Endothelial cell of umbilical vein (primary cell): ENCODE data around the gene PSAP. TPM values are rescaled to one million over a fixed set of nuclear protein-coding genes. Genes with fewer than 3 reads are reported as not detected.

ENCODE experiments used
- BruUV-seq: library from RNA; stranded (reverse); fragments of 400-500 nt; replicated peaks from 2 replicates; lab custom pipeline; 2021; lab: Mats Ljungman, UMichigan
- CTCF ChIA-PET: fragments of 300-600, 350-600 bp; sonication (Branson Sonifier 250); formaldehyde crosslinking; loops from one replicate; lab custom pipeline; 2021; ENCODE audit warnings: antibody characterized with exemption, inconsistent platforms; lab: Charles Lee
- POLR2A ChIA-PET: fragments of 300-600, 350-600 bp; sonication (Branson Sonifier 250); formaldehyde crosslinking; loops from one replicate; lab custom pipeline; 2021; ENCODE audit warnings: antibody characterized with exemption, inconsistent platforms; lab: Charles Lee
- DNase-seq: peaks from one replicate; pipeline ENCODE4 v3.0.0-alpha.2; 2011; ENCODE audit warnings: low read depth, low spot score
- FAIRE-seq: peaks from 2 replicates; lab custom pipeline; 2011; peaks lifted over from hg19 to GRCh38; lab: Jason Lieb, UNC
- H2AFZ ChIP-seq: 2 replicates; pipeline ENCODE4 v1.6.0; 2012; ENCODE audit warnings: low read depth, low read length, control low read depth, inconsistent platforms
- H3K27ac ChIP-seq: 2 replicates; pipeline ENCODE4 v1.5.1; 2011; ENCODE audit warnings: low read depth, mild to moderate bottlenecking, control low read depth, low read length, moderate library complexity; ENCODE audit not compliant: insufficient read depth
- H3K27me3 ChIP-seq, 2 experiments: 2 replicates each; pipeline versions ENCODE4 v1.6.0 to v1.6.1; 2011; ENCODE audit warnings: low read length in 2 of 2, mixed read lengths in 1 of 2; ENCODE audit not compliant: control insufficient read depth in 2 of 2, insufficient read depth in 2 of 2
- H3K36me3 ChIP-seq, 2 experiments: 2 replicates in 1 of 2; 3 replicates in 1 of 2; pipeline ENCODE4 v1.5.1; 2011; ENCODE audit warnings: low read length in 2 of 2, mild to moderate bottlenecking in 1 of 2, moderate library complexity in 1 of 2; ENCODE audit not compliant: control insufficient read depth in 2 of 2, insufficient read depth in 2 of 2; ENCODE audit errors: extremely low read depth in 1 of 2
- H3K4me1 ChIP-seq: 3 replicates; pipeline ENCODE4 v1.5.1; 2011; ENCODE audit warnings: mild to moderate bottlenecking, low read length; ENCODE audit not compliant: control insufficient read depth, insufficient read depth; ENCODE audit errors: extremely low read depth
- H3K4me2 ChIP-seq: 2 replicates; pipeline ENCODE4 v1.6.1; 2011; ENCODE audit warnings: low read length, control low read depth, mixed read lengths; ENCODE audit not compliant: insufficient read depth
- H3K4me3 ChIP-seq, 3 experiments: fragments of 200-600 bp in 1 of 3; sonication (generic), shearing (Covaris generic) in 1 of 3; replicated peaks in 1 of 3; 2 replicates each; pipeline ENCODE4 v1.5.1; 2011 to 2016; ENCODE audit warnings: control low read depth in 3 of 3, low read length in 3 of 3, mild to moderate bottlenecking in 2 of 3, inconsistent platforms in 1 of 3, low read depth in 1 of 3, moderate library complexity in 1 of 3; ENCODE audit not compliant: insufficient read depth in 1 of 3
- H3K79me2 ChIP-seq: 2 replicates; pipeline ENCODE4 v1.6.0; 2012; ENCODE audit warnings: low read length, inconsistent platforms; ENCODE audit not compliant: control insufficient read depth, insufficient read depth
- H3K9ac ChIP-seq: replicated peaks from 2 replicates; pipeline ENCODE3; 2011; ENCODE audit warnings: low read length, control low read depth; ENCODE audit not compliant: insufficient read depth; ENCODE audit errors: extremely low read depth
- H3K9me1 ChIP-seq: replicated peaks from 3 replicates; pipeline ENCODE4 v1.6.0; 2011; ENCODE audit warnings: mild to moderate bottlenecking, low read length; ENCODE audit not compliant: control insufficient read depth, insufficient read depth; ENCODE audit errors: extremely low read depth
- H3K9me3 ChIP-seq: replicated peaks from 2 replicates; pipeline ENCODE4 v1.5.1; 2012; ENCODE audit warnings: low read length, inconsistent platforms; ENCODE audit not compliant: control insufficient read depth, insufficient read depth
- H4K20me1 ChIP-seq: replicated peaks from 2 replicates; pipeline ENCODE3; 2011; ENCODE audit warnings: mild to moderate bottlenecking, low read length; ENCODE audit not compliant: control insufficient read depth, insufficient read depth; ENCODE audit errors: extremely low read depth
- CTCF ChIP-seq, 2 donors: IDR thresholded peaks; 1 replicate in 1 of 2; 2 replicates in 1 of 2; pipeline ENCODE4 v1.5.1; 2011; ENCODE audit warnings: low read length in 2 of 2, mild to moderate bottlenecking in 2 of 2, moderate library complexity in 2 of 2, control low read depth in 1 of 2, inconsistent platforms in 1 of 2, low read depth in 1 of 2; ENCODE audit not compliant: insufficient read depth in 1 of 2; ENCODE audit errors: extremely low read depth in 1 of 2
- EZH2 ChIP-seq: IDR thresholded peaks from 2 replicates; pipeline ENCODE4 v1.6.1; 2012; ENCODE audit warnings: borderline replicate concordance, low read depth, mild to moderate bottlenecking, moderate library complexity, low read length, inconsistent platforms; ENCODE audit not compliant: severe bottlenecking
- GATA2 ChIP-seq: IDR thresholded peaks from 2 replicates; pipeline ENCODE4 v1.7.0; 2011; ENCODE audit warnings: low read depth, mild to moderate bottlenecking, moderate library complexity, mixed read lengths, low read length; ENCODE audit not compliant: insufficient read length, insufficient read depth
- JUN ChIP-seq: IDR thresholded peaks from 2 replicates; pipeline ENCODE4 v1.6.1; 2011; ENCODE audit warnings: borderline replicate concordance, low read depth; ENCODE audit not compliant: insufficient read length, insufficient read depth
- MAX ChIP-seq: IDR thresholded peaks from 2 replicates; pipeline ENCODE4 v1.6.1; 2011; ENCODE audit not compliant: insufficient read depth, insufficient read length
- MYC ChIP-seq: IDR thresholded peaks from one replicate; pipeline ENCODE4 v1.6.1; 2011; ENCODE audit warnings: mild to moderate bottlenecking, low read depth, low read length
- POLR2A ChIP-seq: IDR thresholded peaks from 2 replicates; pipeline ENCODE4 v1.6.1; 2012; ENCODE audit warnings: low read depth, mild to moderate bottlenecking, control low read depth, low read length
- POLR2AphosphoS5 ChIP-seq: IDR thresholded peaks from 2 replicates; pipeline ENCODE4 v1.6.1; 2012; ENCODE audit warnings: low read depth, mild to moderate bottlenecking, control low read depth, low read length, moderate library complexity; ENCODE audit not compliant: insufficient read depth
- dilution Hi-C: fragments of 300-500 bp; cut with MboI; formaldehyde crosslinking; loops from one replicate; pipeline ENCODE4 v1.15.0; 2019; ENCODE audit warnings: low sequenced_read_pairs; ENCODE audit not compliant: extremely low pct_ligation_motif_present
- intact Hi-C: fragments of 100-400 bp; cut with micrococcal nuclease; formaldehyde crosslinking; loops from one replicate; pipeline ENCODE4 v1.10.0; 2022
- polyA plus RNA-seq, 4 experiments: library from polyadenylated mRNA; depleted of rRNA in 3 of 4; stranded (reverse) in 3 of 4; unstranded in 1 of 4; fragments of >200 nt; gene quantifications; 2 replicates each; pipeline versions ENCODE4 v1.2.1 to v1.2.3, GENCODE V29; 2011 to 2012; ENCODE audit warnings: missing spikeins in 1 of 4
- total RNA-seq: library from RNA; stranded (reverse); gene quantifications from 2 replicates; pipeline ENCODE4 v1.2.3, GENCODE V29; 2021

Gene PSAP
- total and polyA plus RNA-seq, 2 donors (not counting 3 experiments of a cell fraction or from before 2014, with no cell fraction given), result 644 to 1,476 TPM

GRCh38 chr10:71832967-71833366 lies 18.1 kb downstream of the PSAP start:
- BruUV-seq, result no TSS peak
- ChIA-PET CTCF (interaction anchor here (2.0 kb wide), 1 partner anchor 64 kb away, joined by 11 read pairs; no protein-coding TSS in a partner anchor), POLR2A (no interaction called here)
- intact Hi-C loops (no loop called here), dilution Hi-C loops (no loop called here)
- H3K36me3 ChIP-seq, result peaks cover 19 to 43% of the 10 kb centered on the region in 2 experiments
- peaks cover 23% of the 10 kb centered on the region for H3K4me1 ChIP-seq
- TF ChIP-seq GATA2 (no peak), EZH2 (no peak), POLR2A (no peak), MYC (no peak), CTCF (IDR thresholded peaks at IDR 0.05; ENCODE audit: extremely low read depth in 1 of 2, insufficient read depth in 1 of 2, low read depth in 1 of 2, low read length in 2 of 2) (no peak), MAX (no peak), JUN (no peak), POLR2AphosphoS5 (no peak)
- H3K4me2 ChIP-seq, result no peak overlapping the region
- H3K27me3 ChIP-seq, result no peaks in the 10 kb centered on the region
- H3K79me2 ChIP-seq, result peaks cover 53% of the 10 kb centered on the region
- H4K20me1 ChIP-seq, result peaks cover 6% of the 10 kb centered on the region
- no peak overlapping the region for H3K4me3 ChIP-seq
- no peak overlapping the region for H3K9ac ChIP-seq
- DNase-seq (no peak), FAIRE-seq (no peak)
- H3K9me1 ChIP-seq, result no peaks in the 10 kb centered on the region
- H3K27ac ChIP-seq, result no peak overlapping the region
- H3K9me3 ChIP-seq, result no peaks in the 10 kb centered on the region
- no peak overlapping the region for H2AFZ ChIP-seq
